HEK293 (cell line): ENCODE data around the gene OR52I1.

ENCODE experiments used
- CTCF ChIA-PET: fragments of 350-600 bp; formaldehyde crosslinking; extraction: SDS; loops from one replicate; lab custom pipeline; 2021; ENCODE audit warnings: antibody characterized with exemption; lab: Yijun Ruan, JAX
- POLR2A ChIA-PET: fragments of 300-600 bp; formaldehyde crosslinking; extraction: SDS; loops from one replicate; lab custom pipeline; 2020; ENCODE audit warnings: antibody characterized with exemption, inconsistent platforms; lab: Yijun Ruan, JAX
- H3K27ac ChIP-seq: fragments of 200-500 bp; sonication (Bioruptor generic); 2 replicates; pipeline ENCODE4 v1.5.1; 2014; ENCODE audit warnings: low read depth, low read length, control low read depth, inconsistent platforms; ENCODE audit errors: extremely low read depth
- H3K36me3 ChIP-seq, 2 experiments: fragments of 200-500 bp in 1 of 2; sonication (Bioruptor generic) in 1 of 2; 1 replicate in 1 of 2; 2 replicates in 1 of 2; pipeline ENCODE4 v1.5.1; 2014 to 2017; ENCODE audit warnings: inconsistent platforms in 2 of 2, low read length in 2 of 2; ENCODE audit not compliant: control insufficient read depth in 2 of 2, insufficient read depth in 1 of 2
- H3K4me1 ChIP-seq: fragments of 200-500 bp; sonication (Bioruptor generic); 2 replicates; pipeline ENCODE4 v1.5.1; 2014; ENCODE audit warnings: mild to moderate bottlenecking, low read length, inconsistent platforms; ENCODE audit not compliant: control insufficient read depth, insufficient read depth
- H3K4me3 ChIP-seq: 2 replicates; pipeline ENCODE4 v1.5.1; 2011; ENCODE audit warnings: low read depth, mild to moderate bottlenecking, control low read depth, low read length, moderate library complexity
- H3K9me3 ChIP-seq: fragments of 200-500 bp; sonication (Bioruptor generic); 2 replicates; pipeline ENCODE4 v1.5.1; 2014; ENCODE audit warnings: low read depth, low read length, inconsistent platforms; ENCODE audit not compliant: control insufficient read depth, insufficient read depth
- BCL11B ChIP-seq: fragments of 450-650 bp; formaldehyde crosslinking; IDR thresholded peaks from 2 replicates; pipeline ENCODE4 v1.5.1; 2016; ENCODE audit warnings: low read depth, missing biosample characterization, missing genetic modification characterization
- KLF17 ChIP-seq: fragments of 450-650 bp; formaldehyde crosslinking; IDR thresholded peaks from 2 replicates; pipeline ENCODE4 v1.5.1; 2016; ENCODE audit warnings: missing biosample characterization, missing genetic modification characterization
- KLF9 ChIP-seq: fragments of 450-650 bp; formaldehyde crosslinking; IDR thresholded peaks from 2 replicates; pipeline ENCODE4 v1.5.1; 2016; ENCODE audit warnings: missing biosample characterization, missing genetic modification characterization, low read depth
- PRDM2 ChIP-seq: fragments of 450-650 bp; formaldehyde crosslinking; IDR thresholded peaks from 2 replicates; pipeline ENCODE4 v1.5.1; 2016; ENCODE audit warnings: missing biosample characterization, missing genetic modification characterization, borderline replicate concordance
- ZBTB1 ChIP-seq: fragments of 450-650 bp; formaldehyde crosslinking; IDR thresholded peaks from 2 replicates; pipeline ENCODE4 v1.5.1; 2016; ENCODE audit warnings: missing biosample characterization, missing genetic modification characterization
- ZBTB48 ChIP-seq: fragments of 450-650 bp; formaldehyde crosslinking; IDR thresholded peaks from 2 replicates; pipeline ENCODE4 v1.5.1; 2016; ENCODE audit warnings: missing biosample characterization, missing genetic modification characterization
- ZNF114 ChIP-seq: fragments of 450-650 bp; formaldehyde crosslinking; IDR thresholded peaks from 2 replicates; pipeline ENCODE4 v1.5.0; 2017; ENCODE audit warnings: missing biosample characterization, missing genetic modification characterization
- ZNF146 ChIP-seq: fragments of 450-650 bp; formaldehyde crosslinking; IDR thresholded peaks from 2 replicates; pipeline ENCODE4 v1.5.1; 2016; ENCODE audit warnings: missing biosample characterization, missing genetic modification characterization
- ZNF221 ChIP-seq: fragments of 450-650 bp; formaldehyde crosslinking; IDR thresholded peaks from 2 replicates; pipeline ENCODE4 v1.5.1; 2017; ENCODE audit warnings: missing biosample characterization, missing genetic modification characterization, borderline replicate concordance
- ZNF223 ChIP-seq: fragments of 450-650 bp; formaldehyde crosslinking; IDR thresholded peaks from 2 replicates; pipeline ENCODE4 v1.5.1; 2016; ENCODE audit warnings: missing biosample characterization, missing genetic modification characterization
- ZNF514 ChIP-seq: fragments of 450-650 bp; formaldehyde crosslinking; IDR thresholded peaks from 2 replicates; pipeline ENCODE4 v1.5.1; 2016; ENCODE audit warnings: missing biosample characterization, missing genetic modification characterization
- ZNF518A ChIP-seq: fragments of 450-650 bp; formaldehyde crosslinking; conservative IDR thresholded peaks from 2 replicates; pipeline ENCODE4 v1.5.1; 2016; ENCODE audit warnings: low read depth, missing biosample characterization, missing genetic modification characterization
- ZNF529 ChIP-seq: fragments of 450-650 bp; formaldehyde crosslinking; IDR thresholded peaks from 2 replicates; pipeline ENCODE4 v1.5.1; 2017; ENCODE audit warnings: missing genetic modification characterization, missing biosample characterization; ENCODE audit not compliant: insufficient replicate concordance
- ZNF621 ChIP-seq: fragments of 450-650 bp; formaldehyde crosslinking; IDR thresholded peaks from 2 replicates; pipeline ENCODE4 v1.5.1; 2017; ENCODE audit warnings: missing biosample characterization, missing genetic modification characterization
- ZNF624 ChIP-seq: fragments of 450-650 bp; formaldehyde crosslinking; IDR thresholded peaks from 2 replicates; pipeline ENCODE4 v1.5.1; 2017; ENCODE audit warnings: missing biosample characterization, missing genetic modification characterization
- ZNF707 ChIP-seq: fragments of 450-650 bp; formaldehyde crosslinking; IDR thresholded peaks from 2 replicates; pipeline ENCODE4 v1.5.1; 2016; ENCODE audit warnings: missing biosample characterization, missing genetic modification characterization
- ZSCAN23 ChIP-seq: fragments of 450-650 bp; formaldehyde crosslinking; IDR thresholded peaks from 2 replicates; pipeline ENCODE4 v1.5.1; 2016; ENCODE audit warnings: missing biosample characterization, missing genetic modification characterization
- TF ChIP-seq, protein P1 (sequence below): fragments of 450-650 bp; formaldehyde crosslinking; IDR thresholded peaks from 2 replicates; pipeline ENCODE4 v1.5.1; 2016; ENCODE audit warnings: missing biosample characterization, missing genetic modification characterization
- TF ChIP-seq, protein P2 (sequence below): IDR thresholded peaks from 2 replicates; pipeline ENCODE4 v1.6.1; 2011; ENCODE audit warnings: mild to moderate bottlenecking, low read depth, low read length, borderline replicate concordance

OR52I1 gene

GRCh38 chr11:4639931-4640330, 46.1 kb downstream of the OR52I1 start:
- no peak overlapping the region for H3K4me3 ChIP-seq
- H3K4me1 ChIP-seq: no peaks in the 10 kb centered on the region
- CTCF ChIA-PET: no interaction called here
- H3K36me3 ChIP-seq: no peaks in the 10 kb centered on the region
- no peak overlapping the region for H3K27ac ChIP-seq
- TF ChIP-seq KLF17 (tag by site-specific recombination) (no peak), ZNF518A (tag by site-specific recombination) (no peak), ZNF707 (tag by site-specific recombination) (no peak), ZNF621 (tag by site-specific recombination) (no peak), ZNF223 (tag by site-specific recombination) (no peak), PRDM2 (tag by site-specific recombination) (no peak), KLF9 (tag by site-specific recombination) (no peak), ZBTB48 (tag by site-specific recombination) (no peak), ZBTB1 (tag by site-specific recombination) (no peak), BCL11B (tag by site-specific recombination) (no peak), ZNF114 (tag by site-specific recombination) (no peak), ZNF514 (tag by site-specific recombination) (no peak), ZNF529 (tag by site-specific recombination) (no peak), ZSCAN23 (tag by site-specific recombination) (no peak), ZNF221 (tag by site-specific recombination) (no peak), ZNF146 (tag by site-specific recombination) (no peak), ZNF624 (tag by site-specific recombination) (no peak)
- TF ChIP-seq, protein P1, sequence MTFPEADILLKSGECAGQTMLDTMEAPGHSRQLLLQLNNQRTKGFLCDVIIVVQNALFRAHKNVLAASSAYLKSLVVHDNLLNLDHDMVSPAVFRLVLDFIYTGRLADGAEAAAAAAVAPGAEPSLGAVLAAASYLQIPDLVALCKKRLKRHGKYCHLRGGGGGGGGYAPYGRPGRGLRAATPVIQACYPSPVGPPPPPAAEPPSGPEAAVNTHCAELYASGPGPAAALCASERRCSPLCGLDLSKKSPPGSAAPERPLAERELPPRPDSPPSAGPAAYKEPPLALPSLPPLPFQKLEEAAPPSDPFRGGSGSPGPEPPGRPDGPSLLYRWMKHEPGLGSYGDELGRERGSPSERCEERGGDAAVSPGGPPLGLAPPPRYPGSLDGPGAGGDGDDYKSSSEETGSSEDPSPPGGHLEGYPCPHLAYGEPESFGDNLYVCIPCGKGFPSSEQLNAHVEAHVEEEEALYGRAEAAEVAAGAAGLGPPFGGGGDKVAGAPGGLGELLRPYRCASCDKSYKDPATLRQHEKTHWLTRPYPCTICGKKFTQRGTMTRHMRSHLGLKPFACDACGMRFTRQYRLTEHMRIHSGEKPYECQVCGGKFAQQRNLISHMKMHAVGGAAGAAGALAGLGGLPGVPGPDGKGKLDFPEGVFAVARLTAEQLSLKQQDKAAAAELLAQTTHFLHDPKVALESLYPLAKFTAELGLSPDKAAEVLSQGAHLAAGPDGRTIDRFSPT (tag by site-specific recombination): no peak
- TF ChIP-seq, protein P2, sequence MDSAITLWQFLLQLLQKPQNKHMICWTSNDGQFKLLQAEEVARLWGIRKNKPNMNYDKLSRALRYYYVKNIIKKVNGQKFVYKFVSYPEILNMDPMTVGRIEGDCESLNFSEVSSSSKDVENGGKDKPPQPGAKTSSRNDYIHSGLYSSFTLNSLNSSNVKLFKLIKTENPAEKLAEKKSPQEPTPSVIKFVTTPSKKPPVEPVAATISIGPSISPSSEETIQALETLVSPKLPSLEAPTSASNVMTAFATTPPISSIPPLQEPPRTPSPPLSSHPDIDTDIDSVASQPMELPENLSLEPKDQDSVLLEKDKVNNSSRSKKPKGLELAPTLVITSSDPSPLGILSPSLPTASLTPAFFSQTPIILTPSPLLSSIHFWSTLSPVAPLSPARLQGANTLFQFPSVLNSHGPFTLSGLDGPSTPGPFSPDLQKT: no peak
- TF ChIP-seq, all 188 proteins: peak for 0
- POLR2A ChIA-PET: no interaction called here
- no peaks in the 10 kb centered on the region for H3K9me3 ChIP-seq
